HepG2 (cell line): ENCODE data around the gene OR6C76. TPM values are rescaled to one million over a fixed set of nuclear protein-coding genes. Genes with fewer than 3 reads are reported as not detected.

Experiments
- ARID5B ChIP-seq: IDR thresholded peaks from 2 replicates; pipeline ENCODE4 v1.4.0; 2020; ENCODE audit warnings: mild to moderate bottlenecking, missing genetic modification reagents
- CBX2 ChIP-seq, 2 experiments: fragments of 200-600 bp in 1 of 2; sonication (generic); formaldehyde crosslinking in 1 of 2; IDR thresholded peaks; 2 replicates each; pipeline versions ENCODE4 v1.7.0 to v1.8.1; 2018 to 2022; ENCODE audit warnings: low read depth in 2 of 2, low read length in 1 of 2, mild to moderate bottlenecking in 1 of 2, missing genetic modification reagents in 1 of 2
- CEBPG ChIP-seq: IDR thresholded peaks from 2 replicates; pipeline ENCODE4 v1.6.1; 2016
- ELF3 ChIP-seq: IDR thresholded peaks from 2 replicates; pipeline ENCODE4 v1.6.1; 2016; ENCODE audit warnings: missing genetic modification reagents, missing compliant biosample characterization
- ELF4 ChIP-seq: sonication (generic); formaldehyde crosslinking; IDR thresholded peaks from 2 replicates; pipeline ENCODE4 v1.5.0; 2020; ENCODE audit warnings: missing genetic modification reagents, mild to moderate bottlenecking, moderate library complexity, borderline replicate concordance
- GATAD1 ChIP-seq: IDR thresholded peaks from 2 replicates; pipeline ENCODE4 v1.6.1; 2016; ENCODE audit warnings: missing genetic modification reagents, missing compliant biosample characterization
- HNF4A ChIP-seq: sonication (generic); formaldehyde crosslinking; IDR thresholded peaks from 2 replicates; pipeline ENCODE4 v1.4.0; 2020; ENCODE audit warnings: missing genetic modification reagents
- PCBP1 ChIP-seq: fragments of 200-400 bp; formaldehyde crosslinking; IDR thresholded peaks from 2 replicates; pipeline ENCODE4 v1.6.1; 2017; ENCODE audit warnings: mild to moderate bottlenecking, low read depth, low read length, borderline replicate concordance
- SMC3 ChIP-seq: IDR thresholded peaks from 2 replicates; pipeline ENCODE4 v1.6.1; 2011; ENCODE audit warnings: low read length, improper control_type of control experiment
- SOX5 ChIP-seq: IDR thresholded peaks from 2 replicates; pipeline ENCODE4 v1.6.1; 2016; ENCODE audit warnings: borderline replicate concordance
- TARDBP ChIP-seq: sonication (generic); formaldehyde crosslinking; IDR thresholded peaks from 2 replicates; pipeline ENCODE4 v1.8.0; 2022; ENCODE audit warnings: mild to moderate bottlenecking, missing genetic modification reagents
- TRIM24 ChIP-seq: sonication (generic); formaldehyde crosslinking; IDR thresholded peaks from 2 replicates; pipeline ENCODE4 v1.8.0; 2022; ENCODE audit warnings: mild to moderate bottlenecking, missing genetic modification reagents
- ZEB1 ChIP-seq: IDR thresholded peaks from 2 replicates; pipeline ENCODE4 v1.6.1; 2012; ENCODE audit warnings: mild to moderate bottlenecking, low read depth, inconsistent platforms; ENCODE audit not compliant: insufficient replicate concordance
- ZKSCAN5 ChIP-seq: sonication (generic); formaldehyde crosslinking; IDR thresholded peaks from 2 replicates; pipeline ENCODE4 v1.5.1; 2020; ENCODE audit warnings: mild to moderate bottlenecking, missing genetic modification reagents
- ZNF136 ChIP-seq: sonication (generic); formaldehyde crosslinking; IDR thresholded peaks from 2 replicates; pipeline ENCODE4 v1.8.1; 2022; ENCODE audit warnings: low read depth, mild to moderate bottlenecking, moderate library complexity, missing genetic modification reagents
- ZNF232 ChIP-seq: sonication (generic); formaldehyde crosslinking; IDR thresholded peaks from 2 replicates; pipeline ENCODE4 v1.4.0; 2020; ENCODE audit warnings: missing genetic modification reagents, borderline replicate concordance
- ZNF549 ChIP-seq: sonication (generic); formaldehyde crosslinking; IDR thresholded peaks from 2 replicates; pipeline ENCODE4 v1.5.0; 2020; ENCODE audit warnings: missing genetic modification reagents
- ZNF563 ChIP-seq: sonication (generic); formaldehyde crosslinking; IDR thresholded peaks from 2 replicates; pipeline ENCODE4 v1.8.0; 2022; ENCODE audit warnings: mild to moderate bottlenecking, moderate library complexity, missing genetic modification reagents
- ZNF597 ChIP-seq: sonication (generic); formaldehyde crosslinking; IDR thresholded peaks from 2 replicates; pipeline ENCODE4 v1.5.0; 2020; ENCODE audit warnings: missing genetic modification reagents
- ZNF670 ChIP-seq: sonication (generic); formaldehyde crosslinking; IDR thresholded peaks from 2 replicates; pipeline ENCODE4 v1.8.0; 2022; ENCODE audit warnings: mild to moderate bottlenecking, missing genetic modification reagents, borderline replicate concordance
- ZNF770 ChIP-seq: sonication (generic); formaldehyde crosslinking; IDR thresholded peaks from 2 replicates; pipeline ENCODE4 v1.5.0; 2020; ENCODE audit warnings: mild to moderate bottlenecking, missing genetic modification reagents
- polyA plus RNA-seq, 8 experiments: library from polyadenylated mRNA; depleted of rRNA in 3 of 8; stranded (reverse) in 7 of 8; unstranded in 1 of 8; fragments of >200 nt; fragmentation: Illumina TruSeq in 4 of 8; extraction: Trizol in 4 of 8; gene quantifications; 2 replicates each; pipeline versions ENCODE4 v1.2.1 to v1.2.3, GENCODE V29; 2011 to 2016; ENCODE audit warnings: low read depth in 4 of 8, missing spikeins in 1 of 8, mixed read lengths in 1 of 8; ENCODE audit not compliant: insufficient read depth in 1 of 8
- total RNA-seq, 5 experiments: library from RNA; depleted of rRNA; stranded (reverse); fragments of >200 nt; fragmentation: Illumina TruSeq; extraction: Trizol; gene quantifications; 2 replicates each; pipeline ENCODE4 v1.2.3, GENCODE V29; 2016; ENCODE audit warnings: low read depth in 1 of 5

OR6C76 gene
- total and polyA plus RNA-seq, 2 of the 13 experiments (the other 11 are each of a cell fraction or from before 2014, with no cell fraction given): not detected

GRCh38 chr12:55446326-55446725 is 20.3 kb downstream of the OR6C76 start (continued):
- no peak for TF ChIP-seq CBX2 (IDR thresholded peaks at IDR 0.05; ENCODE audit: low read depth, low read length)
- TF ChIP-seq CBX2 (CRISPR knock-in tag; IDR thresholded peaks at IDR 0.05; ENCODE audit: low read depth): no peak
- no peak for TF ChIP-seq TARDBP
- TF ChIP-seq ELF3 (CRISPR knock-in tag): no peak
- TF ChIP-seq ZEB1: no peak
- TF ChIP-seq ZKSCAN5: no peak
- TF ChIP-seq SOX5 (CRISPR knock-in tag): no peak
- no peak for TF ChIP-seq ARID5B (CRISPR knock-in tag)
- no peak for TF ChIP-seq GATAD1
- no peak for TF ChIP-seq ZNF670 (CRISPR knock-in tag)
- TF ChIP-seq ELF4 (CRISPR knock-in tag): no peak
- TF ChIP-seq ZNF597 (CRISPR knock-in tag): no peak
- TF ChIP-seq TRIM24 (CRISPR knock-in tag): no peak
- TF ChIP-seq HNF4A: no peak
- TF ChIP-seq SMC3: peak; percentile 89
- no peak for TF ChIP-seq ZNF563 (CRISPR knock-in tag)
- TF ChIP-seq CEBPG (CRISPR knock-in tag): peak; percentile 55; the same call in 1 of the 2 replicates
- no peak for TF ChIP-seq ZNF549 (CRISPR knock-in tag)
- no peak for TF ChIP-seq ZNF232 (CRISPR knock-in tag)
- no peak for TF ChIP-seq ZNF770 (CRISPR knock-in tag)
- TF ChIP-seq PCBP1: no peak
- no peak for TF ChIP-seq ZNF136 (CRISPR knock-in tag)
